Activated naive CD8-positive, alpha-beta T cell treated with anti-CD3 and anti-CD28 coated beads for 36 hours (primary cell): ENCODE measurements around the gene PPIAL4G. TPM values are rescaled to one million over a fixed set of nuclear protein-coding genes. Genes with fewer than 3 reads are reported as not detected.
"Not testable (repeated sequence)": the region's sequence is repeated elsewhere in the genome, so short reads cannot be mapped to it uniquely, and the experiment has no call there.

ENCODE experiments used
- DNase-seq: peaks from one replicate; pipeline ENCODE4 v3.0.0; 2021
- H3K27ac Mint-ChIP-seq: one replicate; pipeline ENCODE4 v1.8.0; 2022; ENCODE audit warnings: mild to moderate bottlenecking, moderate library complexity, mixed read lengths
- H3K27me3 Mint-ChIP-seq: one replicate; pipeline ENCODE4 v1.8.0; 2022; ENCODE audit warnings: mild to moderate bottlenecking, mixed read lengths
- H3K36me3 Mint-ChIP-seq: one replicate; pipeline ENCODE4 v1.8.0; 2021; ENCODE audit warnings: mild to moderate bottlenecking, mixed read lengths
- H3K4me1 Mint-ChIP-seq: one replicate; pipeline ENCODE4 v1.8.0; 2021; ENCODE audit warnings: mixed read lengths
- H3K4me3 Mint-ChIP-seq: one replicate; pipeline ENCODE4 v1.8.0; 2022; ENCODE audit warnings: mild to moderate bottlenecking, moderate library complexity, mixed read lengths
- H3K9me3 Mint-ChIP-seq: one replicate; pipeline ENCODE4 v1.8.0; 2022; ENCODE audit warnings: mixed read lengths
- total RNA-seq, 2 experiments: library from RNA; stranded (reverse); gene quantifications; one replicate each; pipeline ENCODE4 v1.2.3, GENCODE V29; 2021

The PPIAL4G gene
- total RNA-seq, 2 experiments from 2014 or later: not detected

DNA sequence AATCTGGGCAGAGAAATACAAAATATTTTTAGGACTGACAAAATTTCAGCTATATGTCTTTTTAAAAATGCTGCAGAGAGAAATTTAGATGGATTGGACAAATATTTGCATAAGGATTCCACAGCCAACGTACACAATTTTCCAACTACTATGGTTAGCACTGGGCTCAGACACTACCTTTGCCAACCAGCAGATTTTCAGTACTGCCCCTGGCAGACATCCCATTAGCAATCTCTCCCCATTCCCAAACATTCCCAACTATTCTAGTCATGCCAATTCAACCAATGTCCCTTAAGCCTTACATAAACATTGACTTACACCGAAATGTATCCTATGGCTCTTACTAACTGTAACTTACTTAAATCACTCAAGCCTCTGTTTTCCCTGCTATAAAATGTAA, 30.3 kb downstream of the PPIAL4G start:
- H3K36me3 Mint-ChIP-seq, DNase-seq, H3K4me1 Mint-ChIP-seq, H3K27me3 Mint-ChIP-seq, H3K9me3 Mint-ChIP-seq, H3K4me3 Mint-ChIP-seq: not testable (repeated sequence)
- peak overlapping the region; percentile 45 for H3K27ac Mint-ChIP-seq

DNA sequence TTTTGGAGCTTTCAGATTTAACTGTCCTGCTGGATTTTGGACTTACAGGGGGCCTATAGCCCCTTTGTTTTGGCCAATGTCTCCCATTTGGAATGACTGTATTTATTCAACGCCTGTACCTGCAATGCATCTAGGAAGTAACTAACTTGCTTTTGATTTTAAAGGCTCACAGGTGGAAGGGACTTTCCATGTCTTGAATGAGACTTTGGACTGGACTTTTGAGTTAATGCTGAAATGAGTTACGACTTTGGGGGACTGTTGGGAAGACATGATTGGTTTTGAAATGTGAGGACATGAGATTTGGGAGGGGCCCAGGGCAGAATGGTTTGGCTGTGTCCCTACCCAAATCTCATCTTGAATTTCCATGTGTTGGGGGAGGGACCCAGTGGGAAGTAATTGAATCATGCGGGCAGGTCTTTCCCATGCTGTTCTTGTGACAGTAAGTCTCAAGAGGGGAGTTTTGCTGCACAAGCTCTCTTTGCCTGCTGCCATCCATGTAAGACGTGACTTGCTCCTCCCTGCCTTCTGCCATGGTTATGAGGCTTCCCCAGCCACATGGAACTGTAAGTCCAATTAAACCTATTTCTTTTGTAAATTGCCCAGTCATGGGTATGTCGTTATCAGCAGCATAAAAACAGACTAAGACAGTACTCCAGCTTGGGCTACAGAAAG, 43.3 kb downstream of the PPIAL4G start:
- H3K27me3 Mint-ChIP-seq, H3K4me3 Mint-ChIP-seq, H3K9me3 Mint-ChIP-seq, DNase-seq, H3K27ac Mint-ChIP-seq: not testable (repeated sequence)
- Mint-ChIP-seq H3K36me3 (peaks cover 38% of the 10 kb centered on the region), H3K4me1 (peaks cover 43% of the 10 kb centered on the region)

DNA sequence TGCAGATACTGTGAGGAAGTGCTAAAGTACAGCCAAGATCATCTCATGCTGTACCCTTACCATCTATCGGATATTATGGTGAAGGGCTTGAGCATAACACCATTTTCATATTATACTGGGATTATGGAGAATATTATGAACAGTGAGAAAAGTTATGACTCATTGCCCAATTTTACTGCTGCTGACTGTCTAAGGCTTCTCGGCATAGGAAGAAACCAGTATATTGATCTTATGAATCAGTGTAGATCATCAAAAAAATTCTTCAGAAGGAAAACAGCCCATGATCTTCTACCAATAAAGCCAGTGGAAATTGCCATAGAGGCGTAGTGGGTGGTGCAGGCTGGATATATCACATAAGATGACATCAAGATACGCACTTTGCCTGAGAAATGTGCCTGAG, 47.7 kb downstream of the PPIAL4G start:
- H3K27me3 Mint-ChIP-seq: no peaks in the 10 kb centered on the region
- no peak overlapping the region for H3K27ac Mint-ChIP-seq
- peaks cover 4% of the 10 kb centered on the region for H3K9me3 Mint-ChIP-seq
- H3K36me3 Mint-ChIP-seq: peaks cover 72% of the 10 kb centered on the region
- H3K4me1 Mint-ChIP-seq: peaks cover 67% of the 10 kb centered on the region
- DNase-seq: no peak
- no peak overlapping the region for H3K4me3 Mint-ChIP-seq

- Mint-ChIP-seq H3K4me3 (no peak overlapping the region), H3K27ac (no peak overlapping the region), H3K27me3 (no peaks in the 10 kb centered on the region), H3K36me3 (peaks cover 76% of the 10 kb centered on the region), H3K4me1 (peaks cover 69% of the 10 kb centered on the region), H3K9me3 (peaks cover 2% of the 10 kb centered on the region)
- DNase-seq: no peak
Measured at GRCh38 chr1:148434832-148435231, 48.3 kb downstream of the PPIAL4G start.

GRCh38 chr1:148432916-148433317, 50.2 kb downstream of the PPIAL4G start:
- H3K9me3 Mint-ChIP-seq, H3K27me3 Mint-ChIP-seq, H3K27ac Mint-ChIP-seq, DNase-seq, H3K4me3 Mint-ChIP-seq: not testable (repeated sequence)
- Mint-ChIP-seq H3K36me3 (peaks cover 79% of the 10 kb centered on the region), H3K4me1 (peaks cover 64% of the 10 kb centered on the region)

Other genes starting within 250 kb of the PPIAL4G start
- 1 to 10 TPM; 8.8 to 9.4 TPM for gene NBPF14, start 112.7 kb upstream of the PPIAL4G start, total RNA-seq